Measurements from ENCODE around the gene SLC9A9. TPM values are rescaled to one million over a fixed set of nuclear protein-coding genes. Genes with fewer than 3 reads are reported as not detected.

Gene SLC9A9
- total RNA-seq, 2 experiments from 2014 or later: 12.2 TPM

DNA sequence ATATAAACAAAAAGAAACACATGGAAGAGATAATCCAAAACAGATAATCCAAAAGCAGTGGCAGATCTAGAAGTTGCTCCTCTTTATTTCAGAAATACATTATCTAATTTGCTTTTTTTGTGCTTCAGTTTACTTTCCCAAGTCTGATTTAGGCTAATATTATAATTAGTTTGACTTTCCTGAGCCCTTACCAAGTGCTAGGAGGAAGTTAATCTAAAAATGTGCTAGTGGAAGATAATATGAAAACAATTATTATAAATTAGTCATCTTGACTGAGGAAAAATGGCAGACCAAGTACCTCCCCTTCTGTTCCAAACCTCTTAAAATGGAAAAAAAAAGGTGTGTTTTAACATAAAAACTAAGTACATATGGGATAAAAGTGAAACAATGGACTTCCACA lies 17.5 kb downstream of the SLC9A9 start:
- no peak overlapping the region for H3K4me3 ChIP-seq (ENCODE audit: low read length)

DNA sequence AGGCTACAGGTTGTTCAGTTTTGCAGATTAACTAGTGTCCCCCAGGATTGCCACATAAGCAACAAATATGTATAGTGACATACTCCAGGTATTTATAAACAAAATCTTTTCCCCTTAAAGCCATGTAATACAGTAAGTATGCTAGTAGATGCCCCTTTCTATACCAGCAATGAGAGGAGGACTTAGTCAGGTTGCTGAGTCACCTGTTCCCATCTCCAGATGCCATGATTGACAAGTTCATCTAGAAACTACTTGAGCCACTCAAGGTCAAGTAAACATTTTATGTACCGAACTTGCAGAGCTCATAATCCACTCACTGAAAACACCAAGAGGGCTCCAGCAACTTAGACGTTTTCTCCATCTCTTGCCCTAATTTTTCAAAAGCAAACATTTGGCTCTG lies 18.2 kb downstream of the SLC9A9 start:
- H3K4me1 ChIP-seq (ENCODE audit: insufficient read depth, low read length): peaks cover 12% of the 10 kb centered on the region
- intact Hi-C loops (cut with DNase I, micrococcal nuclease): no loop called here
- peaks cover 39% of the 10 kb centered on the region for H3K4me1 Mint-ChIP-seq (ENCODE audit: low read depth)

More for the DNA sequence above, 17.5 kb downstream of the SLC9A9 start:
- Mint-ChIP-seq H3K27me3 (no peaks in the 10 kb centered on the region), H3K4me1 (ENCODE audit: low read depth) (peaks cover 39% of the 10 kb centered on the region), H3K9me3 (no peaks in the 10 kb centered on the region), H3K4me3 (no peak overlapping the region), H3K27ac (no peak overlapping the region), H3K36me3 (ENCODE audit: low read depth) (peaks cover 7% of the 10 kb centered on the region)
- ATAC-seq (ENCODE audit: poor library complexity) (no peak), DNase-seq (no peak)
- H3K27ac ChIP-seq (ENCODE audit: low read depth in 1 of 2, low read length in 2 of 2): no peak overlapping the region
- TF ChIP-seq CTCF (IDR thresholded peaks at IDR 0.05): no peak
- ChIA-PET CTCF (no interaction called here), POLR2A (no interaction called here)
- peaks cover 8% of the 10 kb centered on the region for H3K4me1 ChIP-seq (ENCODE audit: insufficient read depth, low read length)
- intact Hi-C loops (cut with DNase I, micrococcal nuclease): no loop called here
- H3K9me3 ChIP-seq (ENCODE audit: control insufficient read depth in 1 of 2, insufficient read depth in 1 of 2, low read length in 2 of 2): no peaks in the 10 kb centered on the region
- no peaks in the 10 kb centered on the region for H3K27me3 ChIP-seq (ENCODE audit: control insufficient read depth in 1 of 2, insufficient read depth in 2 of 2, low read length in 2 of 2)
- H3K36me3 ChIP-seq (ENCODE audit: insufficient read depth, low read length): no peaks in the 10 kb centered on the region

GRCh38 chr3:143827425-143827824 lies 20.8 kb downstream of the SLC9A9 start:
- Histone ChIP-seq H3K9me3 (ENCODE audit: control insufficient read depth in 1 of 2, insufficient read depth in 1 of 2, low read length in 2 of 2) (no peaks in the 10 kb centered on the region), H3K4me1 (ENCODE audit: insufficient read depth, low read length) (peaks cover 16% of the 10 kb centered on the region), H3K27ac (ENCODE audit: low read depth in 1 of 2, low read length in 2 of 2) (no peak overlapping the region), H3K27me3 (ENCODE audit: control insufficient read depth in 1 of 2, insufficient read depth in 2 of 2, low read length in 2 of 2) (no peaks in the 10 kb centered on the region), H3K4me3 (ENCODE audit: low read length) (no peak overlapping the region), H3K36me3 (ENCODE audit: insufficient read depth, low read length) (no peaks in the 10 kb centered on the region)
- H3K4me1 Mint-ChIP-seq (ENCODE audit: low read depth): peaks cover 55% of the 10 kb centered on the region
- no peak overlapping the region for H3K27ac Mint-ChIP-seq
- ChIA-PET POLR2A (no interaction called here), CTCF (no interaction called here)
- peaks cover 7% of the 10 kb centered on the region for H3K36me3 Mint-ChIP-seq (ENCODE audit: low read depth)
- H3K4me3 Mint-ChIP-seq: no peak overlapping the region
- no peak for TF ChIP-seq CTCF (IDR thresholded peaks at IDR 0.05)
- H3K9me3 Mint-ChIP-seq: peaks cover 4% of the 10 kb centered on the region
- ATAC-seq (ENCODE audit: poor library complexity): no peak
- H3K27me3 Mint-ChIP-seq: no peaks in the 10 kb centered on the region
- intact Hi-C loops (cut with DNase I, micrococcal nuclease): no loop called here
- no peak for DNase-seq

More for the DNA sequence above, 18.2 kb downstream of the SLC9A9 start:
- no peak overlapping the region for H3K4me3 Mint-ChIP-seq
- POLR2A ChIA-PET: no interaction called here
- H3K27ac Mint-ChIP-seq: no peak overlapping the region
- no peak for TF ChIP-seq CTCF (IDR thresholded peaks at IDR 0.05)
- peaks cover 4% of the 10 kb centered on the region for H3K9me3 Mint-ChIP-seq
- no peak overlapping the region for H3K27ac ChIP-seq (ENCODE audit: low read depth in 1 of 2, low read length in 2 of 2)
- ATAC-seq (ENCODE audit: poor library complexity): no peak
- no peaks in the 10 kb centered on the region for H3K27me3 Mint-ChIP-seq
- peaks cover 7% of the 10 kb centered on the region for H3K36me3 Mint-ChIP-seq (ENCODE audit: low read depth)
- DNase-seq: no peak
- no peaks in the 10 kb centered on the region for H3K27me3 ChIP-seq (ENCODE audit: control insufficient read depth in 1 of 2, insufficient read depth in 2 of 2, low read length in 2 of 2)
- no peak overlapping the region for H3K4me3 ChIP-seq (ENCODE audit: low read length)
- CTCF ChIA-PET: no interaction called here
- no peaks in the 10 kb centered on the region for H3K36me3 ChIP-seq (ENCODE audit: insufficient read depth, low read length)
- H3K9me3 ChIP-seq (ENCODE audit: control insufficient read depth in 1 of 2, insufficient read depth in 1 of 2, low read length in 2 of 2): no peaks in the 10 kb centered on the region

Data from CD4-positive, alpha-beta T cell (primary cell).